Activated CD8-positive, alpha-beta T cell treated with anti-CD3 and anti-CD28 coated beads for 36 hours (primary cell): ENCODE results near the gene PKNOX2. TPM values are rescaled to one million over a fixed set of nuclear protein-coding genes. Genes with fewer than 3 reads are reported as not detected.

ENCODE experiments used
- ATAC-seq: fragments of 200-7000 bp; cut with Tn5 transposase; one replicate; pipeline ENCODE4 v1.10.0; 2021; ENCODE audit warnings: mild to moderate bottlenecking, moderate library complexity
- CTCF ChIA-PET: fragments of 350-600 bp; sonication (Branson Sonifier 250); formaldehyde crosslinking; loops from one replicate; lab custom pipeline; 2021; ENCODE audit warnings: antibody characterized with exemption; lab: Charles Lee
- POLR2A ChIA-PET: fragments of 350-600 bp; sonication (Branson Sonifier 250); formaldehyde crosslinking; loops from one replicate; lab custom pipeline; 2021; ENCODE audit warnings: antibody characterized with exemption; lab: Charles Lee
- DNase-seq: peaks from one replicate; pipeline ENCODE4 v3.0.0-alpha.2; 2020
- H3K27ac Mint-ChIP-seq: one replicate; pipeline ENCODE4 v1.8.0; 2021; ENCODE audit warnings: mild to moderate bottlenecking, mixed read lengths
- H3K27me3 Mint-ChIP-seq: one replicate; pipeline ENCODE4 v1.8.0; 2021; ENCODE audit warnings: mixed read lengths
- H3K36me3 Mint-ChIP-seq: one replicate; pipeline ENCODE4 v1.8.0; 2021; ENCODE audit warnings: low read depth, mixed read lengths
- H3K4me1 Mint-ChIP-seq: one replicate; pipeline ENCODE4 v1.8.0; 2021; ENCODE audit warnings: low read depth, mixed read lengths
- H3K4me3 Mint-ChIP-seq: one replicate; pipeline ENCODE4 v1.8.0; 2021; ENCODE audit warnings: mild to moderate bottlenecking, moderate library complexity, mixed read lengths
- H3K9me3 Mint-ChIP-seq: one replicate; pipeline ENCODE4 v1.8.0; 2021; ENCODE audit warnings: mixed read lengths
- CTCF ChIP-seq: fragments of 200-600 bp; IDR thresholded peaks from one replicate; pipeline ENCODE4 v1.8.0; 2022; ENCODE audit warnings: antibody characterized with exemption, mild to moderate bottlenecking
- intact Hi-C: fragments of 100-400 bp; cut with micrococcal nuclease; formaldehyde crosslinking; loops from one replicate; pipeline ENCODE4 v1.10.0; 2022
- total RNA-seq, 2 experiments: library from RNA; stranded (reverse); gene quantifications; one replicate each; pipeline ENCODE4 v1.2.3, GENCODE V29; 2021

Gene PKNOX2
- total RNA-seq, 2 experiments from 2014 or later: not detected

- H3K27ac Mint-ChIP-seq: no peak overlapping the region
- ChIA-PET POLR2A (no interaction called here), CTCF (interaction anchor here (1.0 to 1.7 kb wide), 2 partner anchors 52 to 210 kb away, joined by 3 to 8 read pairs; partner anchors contain the start of gene CCDC15)
- intact Hi-C loops: loop anchor here (10.0 kb wide), 1 partner anchor 181 kb away; no protein-coding TSS in a partner anchor
- H3K4me1 Mint-ChIP-seq: peaks cover 21% of the 10 kb centered on the region
- peak overlapping the region; percentile 17 for H3K4me3 Mint-ChIP-seq
- no peak for TF ChIP-seq CTCF
- peaks cover 51% of the 10 kb centered on the region for H3K27me3 Mint-ChIP-seq
- H3K36me3 Mint-ChIP-seq: peaks cover 1% of the 10 kb centered on the region
- no peak for DNase-seq
- no peaks in the 10 kb centered on the region for H3K9me3 Mint-ChIP-seq
- ATAC-seq: no peak
These were observed 495 bp upstream of the PKNOX2 start for GRCh38 chr11:125164091-125164421.

DNA sequence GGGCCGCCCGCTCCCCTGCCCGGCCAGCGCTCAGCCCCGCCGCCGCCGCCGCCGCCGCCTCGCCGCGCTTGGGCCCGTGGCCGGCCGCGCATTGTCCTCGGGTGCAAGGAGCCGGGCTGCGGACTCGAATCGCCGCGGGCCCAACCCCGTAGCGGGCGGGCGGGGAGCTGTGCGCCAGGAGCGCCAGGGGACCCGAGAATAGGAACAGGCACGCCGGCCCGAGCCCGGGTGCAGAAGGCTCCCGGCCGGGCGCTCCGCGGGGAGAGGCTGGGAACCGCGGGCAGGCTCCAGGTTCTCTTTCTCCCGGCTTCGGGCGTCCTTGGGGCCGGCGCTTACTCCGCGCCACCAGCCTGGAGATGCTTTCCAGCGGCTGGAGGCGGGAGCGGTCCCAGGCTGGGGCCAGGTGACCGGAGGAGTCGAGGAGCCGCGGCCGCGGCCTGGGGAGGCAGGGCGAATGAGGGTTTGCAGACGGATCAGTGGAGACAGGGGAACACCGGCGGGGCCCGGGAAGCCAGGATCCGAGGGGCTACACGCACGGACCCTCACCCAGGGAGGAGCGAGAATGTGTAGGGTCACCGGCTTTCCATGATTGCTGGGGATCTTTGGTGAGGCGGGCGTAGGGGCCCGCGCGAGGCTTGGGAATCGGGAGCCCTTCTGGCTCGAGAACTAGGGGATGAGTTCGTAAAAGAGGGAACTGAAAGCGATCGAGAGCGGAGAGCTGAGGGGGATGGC, 726 bp downstream of the PKNOX2 start:
- POLR2A ChIA-PET: no interaction called here
- H3K27me3 Mint-ChIP-seq: peaks cover 61% of the 10 kb centered on the region
- CTCF ChIA-PET: interaction anchor here (0.8 to 1.7 kb wide), 5 partner anchors 8 to 212 kb away, joined by 3 to 8 read pairs (median 4); partner anchors contain the start of gene CCDC15
- DNase-seq (no peak), ATAC-seq (no peak)
- intact Hi-C loops: loop anchor here (10.0 kb wide), 1 partner anchor 180 kb away; no protein-coding TSS in a partner anchor
- H3K4me3 Mint-ChIP-seq: peak overlapping the region; percentile 60
- peaks cover 1% of the 10 kb centered on the region for H3K36me3 Mint-ChIP-seq
- no peak overlapping the region for H3K27ac Mint-ChIP-seq
- peaks cover 21% of the 10 kb centered on the region for H3K4me1 Mint-ChIP-seq
- H3K9me3 Mint-ChIP-seq: no peaks in the 10 kb centered on the region
- no peak for TF ChIP-seq CTCF

DNA sequence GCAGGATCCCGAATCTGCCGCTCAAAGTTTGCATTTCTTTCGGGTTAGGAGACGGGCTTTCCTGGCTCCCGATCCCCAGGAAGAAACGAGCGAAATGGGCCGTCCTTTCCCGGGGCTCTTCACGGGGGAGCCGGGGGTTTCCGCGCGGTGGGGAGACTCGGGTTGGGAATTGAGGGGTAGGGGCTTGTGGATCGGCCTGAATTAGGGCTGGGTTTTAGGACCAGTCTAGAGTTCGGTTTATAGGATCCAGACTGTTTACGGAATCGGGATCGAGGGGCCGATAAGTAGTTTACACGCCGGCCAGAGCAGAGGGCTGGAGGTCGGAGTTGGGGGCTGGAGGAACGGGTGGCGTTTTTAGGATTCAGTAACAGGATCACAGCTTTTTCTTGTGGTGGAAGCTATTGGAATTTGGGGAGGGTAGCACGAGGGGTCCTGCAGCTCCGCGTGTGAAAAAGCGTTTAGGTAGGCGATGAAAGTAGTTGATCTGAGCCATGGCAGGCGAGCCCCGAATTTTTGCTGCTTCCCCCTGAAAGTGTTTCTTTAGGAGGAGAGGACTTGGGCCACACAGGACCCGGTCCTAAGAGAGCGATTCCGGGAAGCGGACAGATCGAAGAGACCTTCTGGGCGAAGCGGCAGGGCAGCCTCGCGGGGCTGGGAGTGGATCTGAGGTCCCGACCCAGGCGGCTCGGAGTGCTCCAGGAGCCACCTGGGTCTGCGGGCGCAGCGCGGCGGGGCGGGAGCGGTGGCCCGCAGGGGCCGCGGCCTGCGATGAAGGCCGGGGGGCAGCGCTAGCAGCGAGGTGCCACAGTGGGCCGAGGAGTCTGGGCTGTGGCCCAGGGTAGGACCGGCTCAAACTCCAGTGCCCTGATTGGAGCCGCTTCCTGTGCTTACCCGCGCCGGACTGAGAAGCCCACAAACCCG, 1.6 kb downstream of the PKNOX2 start:
- H3K27me3 Mint-ChIP-seq: peaks cover 62% of the 10 kb centered on the region
- H3K27ac Mint-ChIP-seq: no peak overlapping the region
- peaks cover 1% of the 10 kb centered on the region for H3K36me3 Mint-ChIP-seq
- intact Hi-C loops: loop anchor here (10.0 kb wide), 1 partner anchor 179 kb away; no protein-coding TSS in a partner anchor
- DNase-seq: no peak
- no peak for TF ChIP-seq CTCF
- H3K4me3 Mint-ChIP-seq: peak overlapping the region; percentile 60
- no peak for ATAC-seq
- H3K9me3 Mint-ChIP-seq: no peaks in the 10 kb centered on the region
- peaks cover 21% of the 10 kb centered on the region for H3K4me1 Mint-ChIP-seq
- ChIA-PET POLR2A (no interaction called here), CTCF (interaction anchor here (1.3 to 1.7 kb wide), 2 partner anchors 54 to 187 kb away, joined by 3 to 8 read pairs; no protein-coding TSS in a partner anchor)

DNA sequence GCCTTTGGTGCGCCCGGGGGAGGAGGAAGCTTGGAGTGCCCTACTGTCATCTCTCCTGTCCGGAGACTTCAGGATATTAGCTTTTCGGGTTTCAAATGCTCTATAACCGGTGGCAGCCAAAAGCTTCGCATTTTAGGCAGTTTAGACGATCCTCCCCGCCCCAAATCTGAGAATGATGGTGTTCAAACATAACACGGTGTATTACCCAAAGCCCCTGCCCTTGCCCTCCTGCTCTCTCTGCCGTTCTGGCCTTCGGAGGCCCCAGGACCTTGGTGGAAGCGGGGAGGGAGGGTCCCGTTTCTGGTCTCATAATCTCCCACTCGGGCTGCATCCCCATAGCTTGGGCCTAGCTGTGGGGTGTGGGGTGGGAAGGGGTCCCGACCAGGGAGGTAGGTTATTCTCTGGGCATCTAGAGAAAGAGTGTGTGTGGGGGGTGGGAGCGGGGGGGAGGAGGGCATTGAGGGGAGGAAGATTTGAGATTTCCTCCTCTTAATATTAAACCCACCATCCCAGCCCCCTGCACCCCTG, 2.3 kb downstream of the PKNOX2 start:
- no peak for ATAC-seq
- no peak for DNase-seq

More for the DNA sequence above, 2.3 kb downstream of the PKNOX2 start:
- POLR2A ChIA-PET: no interaction called here
- Mint-ChIP-seq H3K4me1 (peaks cover 21% of the 10 kb centered on the region), H3K9me3 (no peaks in the 10 kb centered on the region), H3K27ac (no peak overlapping the region), H3K36me3 (peaks cover 1% of the 10 kb centered on the region), H3K27me3 (peaks cover 63% of the 10 kb centered on the region), H3K4me3 (no peak overlapping the region)
- TF ChIP-seq CTCF: no peak
- CTCF ChIA-PET: interaction anchor here (1.6 kb wide), 1 partner anchor 179 kb away, joined by 4 read pairs; no protein-coding TSS in a partner anchor
- intact Hi-C loops: loop anchor here (10.0 kb wide), 1 partner anchor 178 kb away; no protein-coding TSS in a partner anchor
